B cell (primary cell): ENCODE measurements around the gene SCARB1.

Source experiments
- CTCF ChIP-seq: fragments of 200-600 bp; IDR thresholded peaks from one replicate; pipeline ENCODE4 v1.8.0; 2022; ENCODE audit warnings: antibody characterized with exemption, mild to moderate bottlenecking
- EZH2 ChIP-seq: IDR thresholded peaks from 2 replicates; pipeline ENCODE4 v1.6.1; 2012; ENCODE audit warnings: borderline replicate concordance, low read depth, mild to moderate bottlenecking, moderate library complexity, low read length; ENCODE audit not compliant: insufficient read depth, poor library complexity, severe bottlenecking

GRCh38 chr12:124849382-124849781 is 14.3 kb downstream of the SCARB1 start:
- TF ChIP-seq CTCF: no peak
- TF ChIP-seq EZH2: no peak
